NCI-H524 (cell line): Measurements from ENCODE around the gene SMG5.
A peak's percentile ranks its signal among the peaks of the same experiment; 100 is the strongest.

Source experiments
- DNase-seq, 2 experiments: peaks; one replicate each; lab custom pipeline; 2025; lab: John Stamatoyannopoulos, UW

Gene SMG5

DNA sequence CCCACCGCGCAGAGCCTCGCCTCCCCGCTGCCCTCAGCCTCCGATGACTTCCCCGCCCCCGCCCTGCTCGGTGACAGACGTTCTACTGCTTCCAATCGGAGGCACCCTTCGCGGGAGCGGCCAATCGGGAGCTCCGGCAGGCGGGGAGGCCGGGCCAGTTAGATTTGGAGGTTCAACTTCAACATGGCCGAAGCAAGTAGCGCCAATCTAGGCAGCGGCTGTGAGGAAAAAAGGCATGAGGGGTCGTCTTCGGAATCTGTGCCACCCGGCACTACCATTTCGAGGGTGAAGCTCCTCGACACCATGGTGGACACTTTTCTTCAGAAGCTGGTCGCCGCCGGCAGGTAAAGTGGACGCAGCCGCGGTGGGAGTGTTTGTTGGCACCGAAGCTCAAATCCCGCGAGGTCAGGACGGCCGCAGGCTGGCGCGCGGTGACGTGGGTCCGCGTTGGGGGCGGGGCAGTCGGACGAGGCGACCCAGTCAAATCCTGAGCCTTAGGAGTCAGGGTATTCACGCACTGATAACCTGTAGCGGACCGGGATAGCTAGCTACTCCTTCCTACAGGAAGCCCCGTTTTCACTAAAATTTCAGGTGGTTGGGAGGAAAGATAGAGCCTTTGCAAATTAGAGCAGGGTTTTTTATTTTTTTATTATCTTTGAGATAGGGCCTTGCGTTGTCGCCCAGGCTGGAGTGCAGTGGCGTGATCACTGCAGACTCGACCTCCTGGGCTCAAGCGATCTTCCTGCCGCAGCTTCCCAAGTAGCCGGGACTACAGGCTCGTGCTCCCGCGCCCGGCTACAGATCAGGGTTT is 69.6 kb downstream of the SMG5 start, which contains the start of gene PMF1:
Gene PMF1, plus strand, starts transcription at position 175 of the 811 bp plus-strand sequence. Its CDS starts 9 bp downstream, at position 184.
- peak; percentile 85 to 92 for DNase-seq

DNA sequence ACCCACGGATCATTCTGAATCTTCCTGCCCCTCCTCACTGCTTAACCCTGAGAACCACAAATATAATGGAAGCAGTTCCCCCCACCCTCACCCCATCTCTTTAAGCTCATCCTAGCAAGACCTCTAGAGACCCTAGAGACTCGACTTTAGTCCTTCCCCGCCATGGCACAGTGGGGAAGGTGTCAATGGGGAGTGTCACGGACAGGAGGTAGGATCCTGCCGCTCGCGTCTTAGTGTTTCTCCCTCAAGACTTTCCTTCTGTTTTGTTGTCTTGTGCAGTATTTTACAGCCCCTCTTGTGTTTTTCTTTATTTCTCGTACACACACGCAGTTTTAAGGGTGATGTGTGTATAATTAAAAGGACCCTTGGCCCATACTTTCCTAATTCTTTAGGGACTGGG is 70.5 kb downstream of the SMG5 start:
- DNase-seq = no peak

DNA sequence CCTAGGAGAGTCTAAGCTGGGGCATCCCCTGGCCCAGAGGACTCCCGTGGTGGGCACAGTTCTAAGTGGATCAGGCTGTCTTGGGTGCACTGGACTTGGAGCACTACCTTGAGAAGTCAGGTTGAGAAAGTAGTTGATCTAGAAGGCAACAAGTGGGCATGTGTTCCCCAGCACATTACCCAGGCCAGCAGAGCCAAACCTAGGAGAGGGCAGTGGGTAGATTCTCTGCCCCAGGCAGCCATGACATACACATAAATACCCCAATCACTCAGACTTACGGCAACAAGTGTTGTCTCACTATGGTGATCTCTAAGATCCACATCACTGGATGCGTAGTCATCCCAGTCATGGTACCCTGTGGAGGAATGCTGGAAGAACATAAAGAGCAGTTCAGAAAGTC is 71.4 kb downstream of the SMG5 start:
- no peak for DNase-seq

DNA sequence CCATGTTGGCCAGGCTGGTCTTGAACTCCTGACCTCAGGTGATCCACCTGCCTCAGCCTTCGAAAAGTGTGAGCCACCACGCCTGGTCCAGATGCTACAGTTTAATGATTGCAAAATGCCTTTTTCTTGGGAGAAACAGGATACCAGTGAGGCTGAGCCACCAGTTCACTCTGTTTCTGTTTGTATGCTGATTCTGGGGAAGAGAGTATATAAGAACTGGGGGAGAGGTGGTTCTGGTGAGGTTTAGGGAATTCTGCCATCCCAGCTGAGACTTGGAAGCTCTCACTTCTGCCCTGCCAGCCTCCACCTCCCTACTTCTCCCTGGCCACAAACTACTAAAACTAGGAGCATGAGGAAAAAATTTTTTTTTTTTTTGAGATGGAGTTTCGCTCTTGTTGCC is 77.9 kb downstream of the SMG5 start:
- no peak for DNase-seq

DNA sequence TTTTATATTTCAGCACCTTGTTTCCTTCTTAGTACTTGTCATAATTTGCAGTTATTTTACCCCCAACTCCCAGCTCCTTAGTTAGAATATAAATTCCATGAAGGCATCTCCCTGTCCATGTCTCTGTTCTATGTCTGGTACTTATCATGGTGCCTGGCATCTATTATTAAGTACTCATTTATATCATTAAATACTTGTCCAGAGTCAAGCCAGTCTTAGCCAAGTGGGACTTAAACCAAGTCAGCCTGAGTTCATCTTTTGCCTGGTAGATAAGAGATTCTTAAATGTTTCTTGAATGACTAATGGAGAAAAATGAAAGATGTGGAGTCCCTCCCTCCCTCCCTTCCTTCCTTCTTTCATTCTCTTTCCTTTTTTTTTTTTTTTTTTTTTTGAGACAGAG is 79.3 kb downstream of the SMG5 start:
- DNase-seq = no peak

DNA sequence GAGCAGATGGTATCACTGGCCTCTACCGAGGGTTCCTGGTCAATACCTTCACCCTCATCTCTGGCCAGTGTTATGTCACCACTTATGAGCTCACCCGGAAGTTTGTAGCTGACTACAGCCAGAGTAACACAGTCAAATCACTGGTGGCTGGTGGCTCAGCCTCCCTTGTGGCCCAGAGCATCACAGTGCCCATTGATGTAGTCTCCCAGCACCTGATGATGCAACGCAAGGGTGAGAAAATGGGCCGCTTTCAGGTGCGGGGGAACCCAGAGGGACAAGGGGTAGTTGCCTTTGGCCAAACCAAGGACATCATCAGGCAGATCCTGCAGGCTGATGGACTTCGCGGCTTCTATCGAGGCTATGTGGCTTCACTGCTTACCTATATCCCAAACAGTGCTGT is 82.6 kb downstream of the SMG5 start:
- no peak for DNase-seq
